GM18499 (cell line): ENCODE data around the gene ATP6V0E1.
"Not testable (repeated sequence)": the region's sequence is repeated elsewhere in the genome, so short reads cannot be mapped to it uniquely, and the experiment has no call there.

Experiments used
- ATAC-seq: cut with Tn5 transposase; IDR thresholded peaks from one replicate; pipeline ENCODE4 v1.9.1; 2021; ENCODE audit warnings: moderate number of reproducible peaks; ENCODE audit not compliant: insufficient read depth, unreplicated experiment

ATP6V0E1 gene

DNA sequence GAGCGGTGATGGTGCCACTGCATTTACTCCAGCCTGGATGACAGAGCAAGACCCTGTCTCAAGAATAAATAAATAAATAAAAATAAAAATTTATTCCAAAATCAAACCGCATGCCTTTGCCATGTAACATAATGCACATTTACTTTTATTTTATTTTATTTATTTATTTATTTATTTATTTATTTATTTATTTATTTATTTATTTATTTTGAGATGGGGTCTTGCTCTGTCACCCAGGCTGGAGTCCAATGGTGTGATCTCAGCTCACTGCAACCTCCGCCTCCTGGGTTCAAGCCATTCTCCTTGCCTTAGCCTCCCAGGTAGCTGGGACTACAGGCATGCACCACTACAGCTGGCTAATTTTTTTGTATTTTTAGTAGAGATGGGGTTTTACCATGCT lies 48.5 kb downstream of the ATP6V0E1 start:
- ATAC-seq: not testable (repeated sequence)

DNA sequence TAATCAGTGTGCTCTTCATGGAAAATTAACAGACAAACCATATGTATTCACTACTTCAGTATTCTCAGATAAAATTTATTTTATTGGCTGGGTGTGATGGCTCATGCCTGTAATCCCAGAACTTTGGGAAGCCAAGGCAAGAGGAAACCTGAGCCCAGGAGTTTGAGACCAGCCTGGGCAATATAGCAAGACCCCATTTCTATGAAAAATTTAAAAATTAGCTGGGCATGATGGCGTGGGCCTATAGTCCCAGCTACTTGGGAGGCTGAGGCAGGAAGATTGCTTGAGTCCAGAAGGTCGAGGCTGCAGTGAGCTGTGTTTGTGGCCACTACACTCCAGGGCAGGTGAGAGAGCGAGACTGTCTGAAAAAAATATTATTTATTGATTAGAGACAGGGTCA lies 49.2 kb downstream of the ATP6V0E1 start:
- ATAC-seq: no peak

- no peak for ATAC-seq
Observed at GRCh38 chr5:173033923-173034322, 50.4 kb downstream of the ATP6V0E1 start.

DNA sequence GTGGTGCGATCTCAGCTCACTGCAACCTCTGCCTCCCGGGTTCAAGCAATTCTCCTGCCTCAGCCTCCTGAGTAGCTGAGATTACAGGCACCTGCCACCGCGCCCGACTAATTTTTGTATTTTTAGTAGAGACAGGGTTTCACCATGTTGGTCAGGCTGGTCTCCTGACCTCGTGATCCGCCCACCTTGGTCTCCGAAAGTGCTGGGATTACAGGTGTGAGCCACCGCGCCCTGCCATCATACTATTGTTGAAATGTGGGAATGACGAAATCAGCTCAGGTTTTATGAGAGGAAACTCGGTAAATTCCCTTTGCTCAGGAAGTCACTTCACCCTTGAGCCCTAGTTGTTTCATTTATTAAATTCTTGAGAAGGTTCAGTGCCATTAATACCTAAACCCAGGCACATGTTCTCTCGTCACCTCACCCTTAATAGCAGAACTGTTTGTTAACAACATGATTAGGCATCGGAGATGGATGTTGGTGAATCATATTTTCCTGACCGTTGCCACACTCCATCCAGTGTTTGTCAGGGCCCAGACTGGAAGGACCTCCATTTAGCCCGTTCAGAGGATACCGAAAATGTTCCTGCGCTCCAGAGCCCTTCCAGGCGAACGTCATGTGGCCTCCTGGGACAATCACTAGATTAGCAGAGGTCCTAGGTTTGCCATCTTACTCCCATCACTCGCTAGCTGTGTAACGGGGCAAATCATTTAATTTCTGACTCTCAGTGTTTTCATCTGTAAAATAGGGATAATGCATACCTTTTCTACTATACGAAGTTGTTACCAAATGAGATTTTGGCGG lies 52.5 kb downstream of the ATP6V0E1 start:
- peak; percentile 32 for ATAC-seq

- ATAC-seq: no peak
Observed at GRCh38 chr5:173039188-173039587, 55.6 kb downstream of the ATP6V0E1 start.

DNA sequence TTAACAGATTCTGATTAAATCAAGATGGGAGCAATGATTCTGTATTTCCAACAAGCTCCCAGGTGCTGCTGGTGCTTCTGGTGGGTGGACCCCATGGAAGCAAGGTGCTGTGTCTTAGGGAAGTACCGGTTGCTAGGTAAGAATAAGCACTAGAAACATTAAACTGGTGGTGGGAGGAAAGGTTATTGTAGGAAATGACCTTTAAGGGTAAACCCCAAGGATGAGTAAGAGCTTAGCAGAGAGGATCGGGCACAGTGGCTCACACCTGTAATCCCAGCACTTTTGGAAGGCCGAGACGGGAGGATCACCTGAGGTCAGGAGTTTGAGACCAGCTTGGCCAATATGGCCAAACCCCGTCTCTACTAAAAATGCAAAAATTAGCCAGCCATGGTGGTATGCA lies 56.4 kb downstream of the ATP6V0E1 start:
- no peak for ATAC-seq

- ATAC-seq: no peak
Observed at GRCh38 chr5:173041881-173042762, 58.6 kb downstream of the ATP6V0E1 start.

DNA sequence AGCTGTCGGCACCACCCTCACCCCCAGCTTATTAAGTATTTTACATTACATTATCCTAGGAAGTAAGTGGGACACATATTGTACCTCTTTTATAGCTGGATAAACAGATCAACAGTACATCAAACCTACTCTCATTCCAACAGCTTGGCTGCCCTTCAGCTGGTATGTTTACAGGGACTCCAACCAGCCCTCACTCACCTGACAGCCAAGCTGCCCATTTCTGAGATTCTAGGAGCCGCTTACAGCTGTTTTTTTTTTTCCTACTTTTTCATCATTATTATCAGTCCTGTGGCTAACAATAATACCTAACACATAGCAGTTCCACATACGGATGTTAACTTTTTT lies 59.2 kb downstream of the ATP6V0E1 start:
- no peak for ATAC-seq

GRCh38 chr5:173045474-173045873 lies 61.9 kb downstream of the ATP6V0E1 start:
- ATAC-seq: no peak

GRCh38 chr5:173047096-173047837 lies 63.7 kb downstream of the ATP6V0E1 start:
- ATAC-seq: not testable (repeated sequence)

DNA sequence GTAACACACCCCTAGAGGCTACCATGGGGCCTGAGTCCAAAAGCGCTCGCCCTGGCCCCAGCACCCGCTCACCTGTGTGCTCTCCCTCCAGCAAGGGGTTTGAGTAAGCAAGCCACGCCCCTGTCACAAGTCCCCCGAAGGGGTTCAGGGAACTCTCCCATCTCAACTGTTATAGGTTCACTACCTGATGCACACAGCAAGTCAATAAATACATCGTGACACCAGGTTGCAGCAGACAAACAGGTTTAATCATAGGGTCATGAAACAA lies 64.2 kb downstream of the ATP6V0E1 start:
- no peak for ATAC-seq

DNA sequence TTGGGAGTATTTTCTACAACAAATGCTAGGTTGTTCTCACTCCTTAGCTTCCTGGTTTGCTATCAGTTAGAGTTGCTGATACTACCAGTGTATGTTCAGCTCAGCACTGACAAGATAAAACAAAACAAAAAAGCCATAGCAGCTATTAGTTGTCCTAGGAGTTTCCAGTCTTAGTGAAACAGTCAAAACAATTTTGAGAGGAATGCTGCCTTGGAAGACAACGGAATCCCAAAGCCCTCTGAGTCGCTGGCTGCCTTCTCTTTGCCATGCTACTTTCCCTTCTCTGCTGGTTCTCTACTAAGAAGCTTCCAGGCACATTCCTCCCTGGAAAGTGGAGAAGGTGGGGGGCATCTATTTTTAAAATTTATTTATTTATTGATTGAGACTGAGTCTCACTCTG lies 67.2 kb downstream of the ATP6V0E1 start:
- ATAC-seq: no peak

- ATAC-seq: no peak
Observed at GRCh38 chr5:173051746-173052145, 68.2 kb downstream of the ATP6V0E1 start.

- no peak for ATAC-seq
Observed at GRCh38 chr5:173053041-173053440, 69.5 kb downstream of the ATP6V0E1 start.

- ATAC-seq: no peak
Observed at GRCh38 chr5:173055042-173055721, 71.6 kb downstream of the ATP6V0E1 start.

GRCh38 chr5:173055722-173055982 lies 72.1 kb downstream of the ATP6V0E1 start:
- peak; percentile 0 for ATAC-seq

DNA sequence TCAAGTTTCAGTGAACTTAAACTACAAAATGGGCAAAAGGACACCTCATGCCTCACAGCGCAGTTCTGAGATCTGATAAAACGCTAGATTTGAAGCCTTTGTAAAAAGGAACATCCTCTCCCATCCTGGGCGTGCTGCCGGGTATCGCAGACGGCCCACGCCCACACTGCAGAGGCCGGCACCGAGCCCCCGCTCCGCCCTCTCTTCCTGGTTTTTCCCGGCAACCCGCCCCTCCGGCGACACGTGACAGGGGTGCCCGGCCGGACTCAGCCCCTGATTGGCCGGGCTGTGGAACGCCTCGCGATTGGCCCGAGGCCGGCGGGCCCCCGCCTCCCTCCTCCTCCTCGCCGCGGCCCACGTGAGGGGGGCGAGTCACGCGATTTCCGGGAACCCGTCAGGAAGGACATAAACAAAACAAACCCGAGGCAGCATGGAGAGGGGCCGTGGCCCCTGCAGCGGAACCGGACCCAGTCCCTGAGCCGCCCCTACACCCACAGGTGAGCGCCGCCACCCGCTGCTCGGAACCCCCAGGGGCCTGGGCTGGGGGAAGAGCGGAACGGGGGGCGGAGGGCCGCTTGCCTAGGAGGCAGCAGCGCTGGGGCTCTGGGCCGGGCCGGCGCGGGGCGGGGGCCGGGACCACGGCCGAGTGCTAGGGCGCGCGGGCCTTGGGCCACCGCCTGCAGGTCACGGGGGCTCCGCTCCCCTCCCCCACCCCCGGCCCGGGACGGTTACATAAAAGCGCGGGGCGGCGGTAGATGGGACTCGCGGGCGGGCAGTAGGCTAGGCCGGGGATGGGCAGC lies 72.6 kb downstream of the ATP6V0E1 start, which contains the start of gene CREBRF:
Gene CREBRF, plus strand, starts transcription at position 370 of the 800 bp plus-strand sequence. CDS start 24,424 bp downstream, outside the sequence.
- peak; percentile 58 for ATAC-seq

GRCh38 chr5:173056783-173057061 lies 73.2 kb downstream of the ATP6V0E1 start:
- no peak for ATAC-seq

DNA sequence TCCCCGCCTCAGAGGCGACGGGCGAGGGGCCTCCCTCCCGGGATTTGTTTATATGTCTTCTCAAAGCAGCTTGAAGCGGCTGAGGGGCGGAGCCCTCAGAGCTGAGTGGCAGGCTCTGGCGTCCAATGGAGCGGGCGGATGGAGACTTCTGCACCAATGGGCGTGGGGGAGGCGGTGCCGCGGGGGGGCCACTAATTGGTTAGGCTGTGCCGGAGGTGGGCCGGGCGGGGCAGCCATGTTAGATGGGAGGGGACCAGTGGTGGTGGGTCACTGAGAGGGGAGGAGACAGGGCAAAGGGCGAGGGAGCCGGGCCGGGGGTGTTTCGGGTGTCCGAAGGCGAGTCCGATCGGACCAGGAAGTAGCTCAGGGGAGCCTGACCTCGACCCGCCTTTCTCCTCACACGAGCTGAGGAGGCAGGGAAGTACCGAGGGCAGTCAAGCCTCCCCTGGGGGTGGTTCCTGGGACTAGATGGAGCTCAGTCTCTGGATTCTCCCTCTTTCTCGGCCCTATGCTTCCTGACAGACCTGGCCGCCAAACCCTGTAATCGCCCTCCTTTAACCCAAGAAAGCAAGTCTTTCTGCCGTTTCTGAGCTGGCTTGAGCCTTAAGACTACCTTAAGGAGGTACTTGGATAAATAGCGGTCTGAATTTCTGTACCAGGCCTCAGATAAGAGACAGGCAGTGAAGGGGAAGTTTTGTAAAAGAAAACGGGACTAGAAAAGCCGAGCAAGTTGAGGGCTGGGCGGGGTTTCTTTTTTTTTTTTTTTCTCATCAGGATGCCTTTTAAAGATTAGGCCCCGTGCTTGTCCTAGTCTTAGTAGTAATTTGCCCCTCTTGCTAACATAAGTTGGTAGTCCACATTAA lies 73.7 kb downstream of the ATP6V0E1 start:
- ATAC-seq: peak; percentile 63
